Adrenal gland (tissue), 12 donors: ENCODE measurements around the gene SLC26A6. TPM values are rescaled to one million over a fixed set of nuclear protein-coding genes. Genes with fewer than 3 reads are reported as not detected.

Source experiments
- DNase-seq, 7 donors: peaks; one replicate each; pipeline ENCODE4 v3.0.0-alpha.2; 2019 to 2020
- H3K27ac ChIP-seq, 5 donors: fragments of 200-600 bp; sonication (generic) in 4 of 5; 1 replicate in 3 of 5; 2 replicates in 2 of 5; pipeline versions ENCODE4 v1.5.1 to v1.8.0; 2016 to 2020; ENCODE audit warnings: mild to moderate bottlenecking in 1 of 5
- H3K27me3 ChIP-seq: fragments of 200-600 bp; 2 replicates; pipeline ENCODE4 v1.8.0; 2021
- H3K36me3 ChIP-seq, 2 donors: fragments of 200-600 bp; replicated peaks in 1 of 2; 1 replicate in 1 of 2; 2 replicates in 1 of 2; pipeline versions ENCODE4 v1.5.1 to v1.8.0; 2018 to 2022
- H3K4me1 ChIP-seq, 2 donors: fragments of 200-600 bp; replicated peaks in 1 of 2; 1 replicate in 1 of 2; 2 replicates in 1 of 2; pipeline versions ENCODE4 v1.5.1 to v1.8.0; 2018 to 2021
- H3K4me3 ChIP-seq, 4 donors: fragments of 200-600 bp; sonication (generic) in 3 of 4; one replicate each; pipeline ENCODE4 v1.5.1; 2016 to 2018
- H3K9me3 ChIP-seq, 3 donors: fragments of 200-600 bp; sonication (generic) in 1 of 3; replicated peaks in 1 of 3; 1 replicate in 2 of 3; 2 replicates in 1 of 3; pipeline versions ENCODE4 v1.5.1 to v1.8.0; 2016 to 2021
- POLR2A ChIP-seq, 2 donors: fragments of 450-650 bp; IDR thresholded peaks; one replicate each; pipeline ENCODE4 v1.6.1; 2017; ENCODE audit warnings: antibody characterized with exemption in 2 of 2, mild to moderate bottlenecking in 2 of 2, moderate library complexity in 1 of 2
- WGBS, 4 donors: extraction: QIAGEN DNeasy Blood & Tissue Kit in 2 of 4; methylation state at CpG; one replicate each; pipeline versions ENCODE4 v1.1.5 to v1.1.7; 2013 to 2017; 5-methylcytosine and 5-hydroxymethylcytosine counted together
- intact Hi-C, 2 donors: fragments of 100-400 bp; cut with DNase I; formaldehyde crosslinking; loops; one replicate each; pipeline versions ENCODE4 v1.14.1 to v1.15.0; 2022 to 2023
- polyA plus RNA-seq, 3 donors: library from polyadenylated mRNA; stranded (reverse); fragments of 200-250 nt in 2 of 3; fragments of 350-450 nt in 1 of 3; fragmentation: Illumina TruSeq in 1 of 3; extraction: RNeasy Lipid Tissue Mini Kit (QIAGEN cat#74804) in 1 of 3; gene quantifications; one replicate each; pipeline ENCODE4 v1.2.3, GENCODE V29; 2013 to 2014
- total RNA-seq, 9 donors: library from RNA; depleted of rRNA in 4 of 9; stranded (reverse); fragments of >200 nt in 4 of 9; fragments of 120-200 nt in 1 of 9; fragmentation: NEBNext Ultra II Directional in 1 of 9; extraction: Animal tissue kit (Norgen Biotek cat#: 25700) in 1 of 9; gene quantifications; one replicate each; pipeline versions ENCODE4 v1.1.0 to v1.2.4, GENCODE V29; 2013 to 2023
- TF ChIP-seq, protein P1 (sequence below), 6 experiments: fragments of 450-650 bp in 4 of 6; fragments of 200-600 bp in 2 of 6; sonication (generic) in 1 of 6; IDR thresholded peaks; 1 replicate in 5 of 6; 2 replicates in 1 of 6; pipeline versions ENCODE4 v1.5.1 to v1.8.0; 2016 to 2021; ENCODE audit warnings: antibody characterized with exemption in 6 of 6, mild to moderate bottlenecking in 2 of 6, moderate library complexity in 1 of 6
- donor health status: healthy with polysubstance abuse.
- donor health status: Bipolar disorder and iron deficiency.
- donor health status: DM: yes; HTN: yes; CAD: no.
- donor health status: DM: no; HTN: no; CAD: no.
- donor health status: DM: no; HTN: no; CAD: no.
- donor health status: DM: yes; HTN: yes; CAD: no.

The SLC26A6 gene
- total and polyA plus RNA-seq, 12 donors = 7.8 to 47.2 (median 17.6) TPM

DNA sequence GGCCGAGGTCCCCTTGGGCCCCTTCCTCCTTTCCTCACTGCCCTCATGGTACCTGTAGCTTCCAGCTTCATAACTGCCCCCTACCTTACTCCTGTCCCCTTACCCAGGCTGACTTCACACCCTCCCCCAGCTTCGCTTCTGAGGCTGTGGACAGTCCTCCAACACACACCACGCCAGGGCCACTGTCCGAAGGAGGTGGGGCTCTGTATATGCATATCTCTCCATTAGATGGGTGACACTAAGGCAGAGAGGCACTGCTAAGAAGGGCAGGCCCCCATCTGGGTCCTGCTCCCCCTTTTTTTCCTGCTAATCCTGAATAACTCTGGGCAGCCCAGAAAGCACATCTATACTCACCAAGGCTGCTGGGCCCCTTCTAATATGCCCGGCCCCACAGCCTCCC lies 39.1 kb downstream of the SLC26A6 start:
- Histone ChIP-seq H3K27me3 (no peaks in the 10 kb centered on the region), H3K27ac (no peak overlapping the region), H3K4me1 (peaks cover 8 to 12% of the 10 kb centered on the region in 2 donors), H3K36me3 (peaks cover 0 to 30% of the 10 kb centered on the region in 2 donors), H3K4me3 (no peak overlapping the region), H3K9me3 (no peaks in the 10 kb centered on the region)
- TF ChIP-seq POLR2A (IDR thresholded peaks at IDR 0.05) = no peak
- TF ChIP-seq, protein P1, sequence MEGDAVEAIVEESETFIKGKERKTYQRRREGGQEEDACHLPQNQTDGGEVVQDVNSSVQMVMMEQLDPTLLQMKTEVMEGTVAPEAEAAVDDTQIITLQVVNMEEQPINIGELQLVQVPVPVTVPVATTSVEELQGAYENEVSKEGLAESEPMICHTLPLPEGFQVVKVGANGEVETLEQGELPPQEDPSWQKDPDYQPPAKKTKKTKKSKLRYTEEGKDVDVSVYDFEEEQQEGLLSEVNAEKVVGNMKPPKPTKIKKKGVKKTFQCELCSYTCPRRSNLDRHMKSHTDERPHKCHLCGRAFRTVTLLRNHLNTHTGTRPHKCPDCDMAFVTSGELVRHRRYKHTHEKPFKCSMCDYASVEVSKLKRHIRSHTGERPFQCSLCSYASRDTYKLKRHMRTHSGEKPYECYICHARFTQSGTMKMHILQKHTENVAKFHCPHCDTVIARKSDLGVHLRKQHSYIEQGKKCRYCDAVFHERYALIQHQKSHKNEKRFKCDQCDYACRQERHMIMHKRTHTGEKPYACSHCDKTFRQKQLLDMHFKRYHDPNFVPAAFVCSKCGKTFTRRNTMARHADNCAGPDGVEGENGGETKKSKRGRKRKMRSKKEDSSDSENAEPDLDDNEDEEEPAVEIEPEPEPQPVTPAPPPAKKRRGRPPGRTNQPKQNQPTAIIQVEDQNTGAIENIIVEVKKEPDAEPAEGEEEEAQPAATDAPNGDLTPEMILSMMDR (IDR thresholded peaks at IDR 0.05) = no peak
- intact Hi-C loops = no loop called here
- no peak for DNase-seq
- 79 to 97% (median 85%) methylated on average over 4 to 5 of the region's 5 CpGs for WGBS, 4 donors

DNA sequence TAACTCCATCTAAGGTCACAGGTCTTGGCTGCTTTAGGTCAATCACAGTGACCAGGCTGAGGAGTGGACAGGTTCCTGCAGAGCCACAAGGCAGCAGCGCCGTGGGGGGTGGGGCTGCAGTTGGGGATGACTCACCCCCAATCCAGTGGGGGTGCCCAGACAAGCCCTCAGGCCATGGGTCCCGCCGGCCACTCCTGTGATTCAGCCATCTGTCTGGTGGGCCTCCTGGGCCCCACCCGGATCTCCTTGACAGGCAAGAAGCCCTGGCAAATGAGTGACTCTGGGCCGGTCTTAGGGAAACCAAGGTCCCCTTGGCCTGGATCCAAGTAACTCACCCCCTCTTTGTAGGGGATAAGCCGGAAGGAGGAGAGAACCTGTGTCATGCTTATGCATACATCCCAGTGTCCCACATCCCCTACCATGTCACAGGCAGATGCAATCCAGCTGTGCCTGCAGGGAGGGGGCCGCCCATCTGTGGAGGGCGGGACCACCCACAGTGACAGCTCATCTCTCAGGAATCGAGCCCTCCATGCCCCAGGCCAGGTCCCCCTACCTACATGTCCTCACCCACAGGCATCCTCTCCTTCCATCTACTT lies 39.6 kb downstream of the SLC26A6 start:
- peaks cover 0 to 25% of the 10 kb centered on the region in 2 donors for H3K36me3 ChIP-seq
- TF ChIP-seq, protein P1 (IDR thresholded peaks at IDR 0.05) = no peak
- TF ChIP-seq POLR2A (IDR thresholded peaks at IDR 0.05) = no peak
- intact Hi-C loops = no loop called here
- peak overlapping the region in 1 of 4 donors; percentile 43 for H3K4me3 ChIP-seq
- no peaks in the 10 kb centered on the region for H3K9me3 ChIP-seq
- 28 to 54% (median 36%) methylated on average over 5 to 10 of the region's 10 CpGs for WGBS, 4 donors
- H3K4me1 ChIP-seq = peaks cover 8 to 12% of the 10 kb centered on the region in 2 donors
- peak overlapping the region in 1 of 5 donors; percentile 13 for H3K27ac ChIP-seq
- DNase-seq = peak; percentile 51 to 81 (median 64)
- H3K27me3 ChIP-seq = no peaks in the 10 kb centered on the region

DNA sequence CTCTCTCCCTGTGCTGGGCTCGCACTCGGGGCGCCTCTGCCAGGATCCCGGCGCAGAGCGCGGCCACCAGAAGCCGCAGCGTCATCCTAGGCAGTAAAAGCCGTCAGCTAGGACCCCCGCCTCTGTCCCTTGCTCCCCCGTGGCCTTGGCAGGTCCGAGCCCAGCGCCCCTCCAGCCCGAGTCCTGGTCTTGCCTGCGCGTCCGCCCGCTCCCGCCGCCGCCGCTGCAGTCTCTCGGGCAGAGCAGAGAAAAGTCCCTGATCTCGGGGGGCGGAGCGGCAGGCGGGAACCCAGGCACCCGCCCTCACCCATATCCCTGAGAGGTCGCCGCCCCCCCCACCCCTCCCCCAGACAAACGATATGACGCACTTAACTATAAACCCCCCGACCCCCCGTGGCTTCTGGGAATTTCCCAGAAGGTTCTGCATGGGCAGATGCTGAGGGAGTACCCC lies 40.2 kb downstream of the SLC26A6 start, which contains the start of gene COL7A1:
TSS of gene COL7A1 (minus strand) at position 255 of the 451 bp plus-strand sequence. CDS start at position 85, 170 bp downstream.
- intact Hi-C loops = no loop called here
- 0 to 8% (median 3%) methylated on average over 5 to 35 of the region's 35 CpGs for WGBS, 4 donors
- Histone ChIP-seq H3K4me3 (peak within 1 kb of the TSS in 1 of 4 donors; percentile 43), H3K4me1 (peaks cover 8 to 12% of the 10 kb centered on the region in 2 donors), H3K36me3 (peaks cover 0 to 19% of the 10 kb centered on the region in 2 donors), H3K27ac (peak within 1 kb of the TSS in 1 of 5 donors; percentile 13), H3K9me3 (no peaks in the 10 kb centered on the region), H3K27me3 (no peaks in the 10 kb centered on the region)
- no peak for DNase-seq
- TF ChIP-seq, protein P1 (IDR thresholded peaks at IDR 0.05) = no peak
- no peak for TF ChIP-seq POLR2A (IDR thresholded peaks at IDR 0.05)

DNA sequence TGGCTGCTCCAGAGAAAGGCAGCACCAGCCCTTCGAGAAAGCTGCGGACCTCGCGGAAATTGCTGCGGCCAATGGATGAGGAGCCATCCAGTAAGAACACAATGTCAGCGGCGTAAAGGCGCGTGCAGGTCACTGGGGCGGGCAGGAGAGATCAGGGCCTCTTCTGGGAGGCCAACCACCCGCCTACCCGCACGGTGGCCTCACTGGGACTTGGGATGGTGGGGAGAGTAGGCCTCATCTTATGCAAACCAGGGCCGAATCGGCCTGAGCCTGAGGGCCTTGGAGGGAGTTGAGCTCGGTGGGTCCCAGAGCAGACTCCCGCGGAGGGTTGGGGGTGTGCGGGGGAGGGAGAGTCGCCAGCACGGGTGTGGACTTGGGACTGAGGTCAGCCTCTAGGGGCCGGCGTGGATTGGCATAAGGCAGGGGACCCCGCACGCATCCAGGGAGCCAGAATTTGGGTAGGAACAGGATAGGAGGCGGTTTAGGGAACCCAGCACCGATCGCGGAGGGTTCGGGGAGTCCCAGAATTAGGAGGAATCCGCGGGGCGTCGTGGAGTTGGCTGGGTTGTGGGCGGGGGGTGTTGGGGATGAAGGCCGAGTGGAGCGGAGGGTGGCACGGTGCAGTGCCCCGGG lies 40.7 kb downstream of the SLC26A6 start:
- no peak overlapping the region for H3K27ac ChIP-seq
- whole genome bisulfite sequencing, 4 donors = 43 to 58% (median 49%) methylated on average over 29 to 39 of the region's 39 CpGs
- no peaks in the 10 kb centered on the region for H3K27me3 ChIP-seq
- H3K36me3 ChIP-seq = peaks cover 0 to 14% of the 10 kb centered on the region in 2 donors
- TF ChIP-seq, protein P1 (IDR thresholded peaks at IDR 0.05) = no peak
- TF ChIP-seq POLR2A (IDR thresholded peaks at IDR 0.05) = no peak
- intact Hi-C loops = no loop called here
- no peak for DNase-seq
- H3K4me3 ChIP-seq = peak overlapping the region in 1 of 4 donors; percentile 43
- H3K9me3 ChIP-seq = no peaks in the 10 kb centered on the region
- peaks cover 8 to 12% of the 10 kb centered on the region in 2 donors for H3K4me1 ChIP-seq
